NT2/D1 (cell line): ENCODE measurements around the gene RBM5.

Source experiments
- DNase-seq: peaks from one replicate; pipeline ENCODE4 v3.0.0-alpha.2; 2011; ENCODE audit warnings: low read depth, low spot score
- H3K27me3 ChIP-seq: 2 replicates; pipeline ENCODE4 v1.6.0; 2011; ENCODE audit warnings: mild to moderate bottlenecking; ENCODE audit not compliant: insufficient read length, insufficient read depth
- H3K36me3 ChIP-seq: 2 replicates; pipeline ENCODE4 v1.6.1; 2011; ENCODE audit warnings: mild to moderate bottlenecking, low read length, mixed read lengths; ENCODE audit not compliant: insufficient read depth, insufficient read length
- H3K4me1 ChIP-seq: 2 replicates; pipeline ENCODE4 v1.5.1; 2011; ENCODE audit not compliant: insufficient read depth, insufficient read length
- H3K4me3 ChIP-seq: 2 replicates; pipeline ENCODE4 v1.5.1; 2011; ENCODE audit warnings: low read depth; ENCODE audit not compliant: insufficient read length
- H3K9ac ChIP-seq: 2 replicates; pipeline ENCODE4 v1.6.0; 2011; ENCODE audit warnings: low read depth; ENCODE audit not compliant: insufficient read length
- H3K9me3 ChIP-seq: 2 replicates; pipeline ENCODE4 v1.5.1; 2011; ENCODE audit warnings: mild to moderate bottlenecking, low read length; ENCODE audit not compliant: insufficient read depth
- SUZ12 ChIP-seq: IDR thresholded peaks from 2 replicates; pipeline ENCODE4 v1.6.1; 2011; ENCODE audit not compliant: insufficient read length, insufficient read depth; ENCODE audit errors: extremely low read depth
- YY1 ChIP-seq: IDR thresholded peaks from 2 replicates; pipeline ENCODE4 v1.6.1; 2011; ENCODE audit not compliant: insufficient read length, insufficient read depth
- ZNF274 ChIP-seq: IDR thresholded peaks from 2 replicates; pipeline ENCODE4 v1.6.1; 2011; ENCODE audit warnings: mild to moderate bottlenecking, low read depth, low read length

The RBM5 gene

DNA sequence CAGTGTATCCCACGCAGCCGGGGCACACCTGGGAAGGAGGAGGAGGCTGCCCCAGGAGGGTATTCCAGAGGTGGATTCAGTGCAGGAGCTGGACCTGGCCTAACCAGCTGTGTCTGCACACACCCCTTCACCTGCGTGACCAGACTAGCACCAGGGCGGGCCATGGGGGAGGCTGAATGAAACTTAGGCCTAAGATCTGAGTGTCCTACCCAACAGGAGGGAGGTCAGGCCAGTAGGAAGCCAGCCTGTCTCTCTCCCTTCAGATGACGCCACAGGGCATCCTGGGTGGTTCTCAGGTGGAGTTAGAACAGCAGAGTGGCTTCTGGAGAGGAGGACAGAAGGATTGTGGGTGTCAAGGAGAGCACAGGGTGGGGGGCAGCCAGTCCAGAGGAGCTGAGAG is 63.0 kb downstream of the RBM5 start:
- Histone ChIP-seq H3K27me3 (peaks cover 25% of the 10 kb centered on the region), H3K4me3 (no peak overlapping the region), H3K9ac (peak overlapping the region; percentile 26), H3K4me1 (peaks cover 38% of the 10 kb centered on the region), H3K36me3 (no peaks in the 10 kb centered on the region), H3K9me3 (no peaks in the 10 kb centered on the region)
- DNase-seq: no peak
- TF ChIP-seq ZNF274 (no peak), SUZ12 (no peak), YY1 (no peak)

DNA sequence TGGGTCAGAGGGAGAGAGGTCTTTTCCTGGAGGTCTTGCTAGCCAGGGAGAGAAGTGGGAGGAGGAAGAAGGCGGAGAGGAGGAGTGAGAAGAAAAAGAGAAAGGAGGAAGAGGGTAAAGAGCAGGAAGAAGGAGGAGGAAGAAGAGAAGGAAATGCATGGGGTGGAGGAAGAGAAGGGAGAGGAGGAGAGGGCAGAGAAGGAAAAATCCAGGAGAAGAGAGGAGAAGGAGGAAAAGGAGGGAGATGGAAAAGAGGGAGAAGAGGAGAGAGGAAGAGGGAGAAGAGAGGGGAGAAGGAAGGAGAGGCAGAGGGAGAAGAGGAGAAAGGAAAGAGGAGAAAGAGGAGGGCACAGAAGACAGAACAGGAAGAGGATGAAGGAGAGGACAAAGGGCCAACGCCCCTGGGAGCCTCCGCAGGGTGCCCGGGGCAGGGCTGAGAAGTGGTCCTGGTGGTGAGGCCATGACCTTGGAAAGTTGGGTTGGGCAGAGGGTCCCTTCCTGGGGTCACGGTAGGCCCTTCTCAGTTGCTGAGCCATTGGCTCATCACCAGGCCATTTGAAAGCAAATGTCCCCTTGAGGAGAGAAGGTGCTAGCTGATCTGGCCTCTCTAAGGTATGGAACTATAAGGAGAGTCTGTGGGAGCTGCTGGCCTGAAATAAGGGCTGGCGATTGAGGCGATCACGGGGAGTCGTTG is 65.2 kb downstream of the RBM5 start:
- TF ChIP-seq YY1: no peak
- TF ChIP-seq ZNF274: no peak
- no peak for TF ChIP-seq SUZ12
- Histone ChIP-seq H3K9ac (peak overlapping the region; percentile 52), H3K27me3 (peaks cover 25% of the 10 kb centered on the region), H3K4me1 (peaks cover 54% of the 10 kb centered on the region), H3K4me3 (no peak overlapping the region), H3K9me3 (no peaks in the 10 kb centered on the region), H3K36me3 (no peaks in the 10 kb centered on the region)
- DNase-seq: no peak

DNA sequence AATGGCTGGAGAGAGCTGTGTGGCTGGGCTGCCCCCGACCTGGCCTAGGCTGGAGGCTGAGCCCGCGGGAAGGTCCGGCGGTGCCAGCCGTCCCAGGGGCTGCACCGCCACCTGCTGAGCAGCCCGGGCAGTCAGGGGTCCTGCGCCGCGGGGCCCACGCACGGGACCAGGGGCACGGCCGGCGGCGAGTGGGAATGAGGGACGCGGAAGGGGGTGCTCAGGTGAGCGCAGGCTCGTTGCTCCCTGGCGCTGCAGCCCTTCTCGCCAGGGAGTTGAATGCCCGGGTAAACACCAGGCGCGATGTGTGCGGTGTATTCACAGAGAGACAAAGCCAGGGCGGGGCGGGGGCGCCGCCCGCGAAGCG is 65.7 kb downstream of the RBM5 start:
- H3K4me3 ChIP-seq: peak overlapping the region; percentile 27
- DNase-seq: no peak
- H3K4me1 ChIP-seq: peaks cover 58% of the 10 kb centered on the region

DNA sequence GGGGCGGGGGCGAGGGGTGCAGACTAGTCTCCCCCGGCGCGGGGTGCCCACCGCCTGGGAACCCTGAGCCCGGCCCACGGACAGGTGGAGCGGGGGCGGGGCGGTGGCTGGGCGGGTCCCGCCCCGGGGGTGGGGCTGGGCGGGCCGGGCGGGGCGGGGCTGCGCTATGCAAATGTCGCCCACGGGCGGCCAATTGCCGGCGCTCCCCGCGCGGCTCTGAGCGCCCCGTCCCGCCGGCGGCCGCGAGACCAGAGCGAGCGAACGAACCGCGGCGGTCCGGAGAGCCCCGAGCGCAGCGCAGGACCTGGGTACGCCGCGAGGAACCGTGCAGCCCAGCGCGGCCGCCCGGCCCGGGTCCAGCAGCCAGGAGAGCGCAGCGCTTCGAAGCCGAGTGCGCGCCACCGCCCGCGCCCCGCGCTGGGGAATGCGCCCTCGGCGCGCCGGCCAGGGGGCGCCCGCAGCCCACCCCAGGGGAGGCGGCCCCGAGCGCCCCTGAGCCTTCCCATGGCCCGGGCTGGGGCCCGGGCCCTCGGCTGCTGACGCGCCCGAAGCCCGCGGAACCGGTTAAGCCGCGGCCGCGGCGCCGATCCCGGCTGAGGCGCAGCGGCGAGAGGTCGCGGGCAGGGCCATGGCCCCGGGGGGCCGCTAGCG is 66.2 kb downstream of the RBM5 start, which contains the start of gene SEMA3F:
Gene SEMA3F (plus strand): TSS at position 485 of the 651 bp plus-strand sequence. CDS start 4,299 bp downstream, outside the sequence.
- peaks cover 25% of the 10 kb centered on the region for H3K27me3 ChIP-seq

More for the DNA sequence above, 65.7 kb downstream of the RBM5 start:
- TF ChIP-seq SUZ12: no peak
- no peak for TF ChIP-seq YY1
- TF ChIP-seq ZNF274: no peak
- H3K27me3 ChIP-seq: peaks cover 25% of the 10 kb centered on the region
- no peaks in the 10 kb centered on the region for H3K9me3 ChIP-seq
- peaks cover 1% of the 10 kb centered on the region for H3K36me3 ChIP-seq
- peak overlapping the region; percentile 51 for H3K9ac ChIP-seq

DNA sequence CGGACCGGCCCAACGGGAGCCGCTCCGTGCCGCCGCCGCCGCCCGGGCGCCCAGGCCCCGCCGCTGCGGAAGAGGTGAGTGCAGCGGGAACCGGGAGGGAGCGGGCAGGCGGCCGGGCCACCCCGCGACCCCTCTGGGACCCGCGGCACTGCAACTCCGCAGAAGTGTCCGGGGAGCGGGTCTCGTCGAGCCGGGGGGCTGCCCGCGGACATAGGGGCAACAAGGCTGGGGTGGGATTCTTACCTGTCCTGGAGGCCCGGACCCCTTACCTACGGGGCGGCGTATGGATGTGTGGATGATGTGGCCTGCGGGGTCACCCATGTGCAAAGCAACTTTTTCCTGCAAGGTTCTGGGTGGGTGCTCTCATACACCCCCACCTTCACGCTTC is 66.8 kb downstream of the RBM5 start:
- TF ChIP-seq YY1: no peak
- TF ChIP-seq SUZ12: no peak
- no peak for TF ChIP-seq ZNF274
- Histone ChIP-seq H3K9ac (peak overlapping the region; percentile 78), H3K4me3 (peak overlapping the region; percentile 83), H3K27me3 (peaks cover 25% of the 10 kb centered on the region), H3K4me1 (peaks cover 50% of the 10 kb centered on the region), H3K9me3 (no peaks in the 10 kb centered on the region), H3K36me3 (peaks cover 12% of the 10 kb centered on the region)
- DNase-seq: no peak

More for the DNA sequence above, 66.2 kb downstream of the RBM5 start, which contains the start of gene SEMA3F:
- TF ChIP-seq SUZ12 (no peak), YY1 (no peak), ZNF274 (no peak)
- no peak for DNase-seq
- Histone ChIP-seq H3K9ac (peak within 1 kb of the TSS; percentile 78), H3K4me3 (peak within 1 kb of the TSS; percentile 83), H3K36me3 (peaks cover 7% of the 10 kb centered on the region), H3K9me3 (no peaks in the 10 kb centered on the region), H3K4me1 (peaks cover 55% of the 10 kb centered on the region)

DNA sequence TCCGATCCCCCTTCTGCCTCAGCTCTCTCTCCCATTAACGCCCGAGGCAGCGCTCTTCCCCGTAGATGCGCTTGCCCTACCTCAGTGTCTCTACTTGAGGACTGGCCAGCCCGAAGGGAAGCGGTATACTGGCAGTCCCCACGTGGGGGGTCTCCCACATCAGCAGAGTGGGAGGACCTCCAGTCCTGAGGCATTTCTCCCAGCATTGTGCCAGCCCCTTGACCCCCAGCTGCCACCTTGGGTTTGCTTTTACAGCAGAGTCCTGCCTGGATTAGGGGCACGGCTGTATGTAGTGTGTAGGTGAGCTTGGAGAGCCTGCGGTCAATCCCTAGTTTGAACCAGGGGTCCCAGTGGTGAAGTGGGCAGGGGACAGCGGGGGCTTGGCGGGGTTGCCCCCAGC is 67.2 kb downstream of the RBM5 start:
- TF ChIP-seq ZNF274 (no peak), SUZ12 (no peak), YY1 (no peak)
- no peak for DNase-seq
- Histone ChIP-seq H3K27me3 (peaks cover 25% of the 10 kb centered on the region), H3K4me3 (peak overlapping the region; percentile 83), H3K36me3 (peaks cover 12% of the 10 kb centered on the region), H3K9ac (peak overlapping the region; percentile 78), H3K4me1 (peaks cover 48% of the 10 kb centered on the region), H3K9me3 (no peaks in the 10 kb centered on the region)

DNA sequence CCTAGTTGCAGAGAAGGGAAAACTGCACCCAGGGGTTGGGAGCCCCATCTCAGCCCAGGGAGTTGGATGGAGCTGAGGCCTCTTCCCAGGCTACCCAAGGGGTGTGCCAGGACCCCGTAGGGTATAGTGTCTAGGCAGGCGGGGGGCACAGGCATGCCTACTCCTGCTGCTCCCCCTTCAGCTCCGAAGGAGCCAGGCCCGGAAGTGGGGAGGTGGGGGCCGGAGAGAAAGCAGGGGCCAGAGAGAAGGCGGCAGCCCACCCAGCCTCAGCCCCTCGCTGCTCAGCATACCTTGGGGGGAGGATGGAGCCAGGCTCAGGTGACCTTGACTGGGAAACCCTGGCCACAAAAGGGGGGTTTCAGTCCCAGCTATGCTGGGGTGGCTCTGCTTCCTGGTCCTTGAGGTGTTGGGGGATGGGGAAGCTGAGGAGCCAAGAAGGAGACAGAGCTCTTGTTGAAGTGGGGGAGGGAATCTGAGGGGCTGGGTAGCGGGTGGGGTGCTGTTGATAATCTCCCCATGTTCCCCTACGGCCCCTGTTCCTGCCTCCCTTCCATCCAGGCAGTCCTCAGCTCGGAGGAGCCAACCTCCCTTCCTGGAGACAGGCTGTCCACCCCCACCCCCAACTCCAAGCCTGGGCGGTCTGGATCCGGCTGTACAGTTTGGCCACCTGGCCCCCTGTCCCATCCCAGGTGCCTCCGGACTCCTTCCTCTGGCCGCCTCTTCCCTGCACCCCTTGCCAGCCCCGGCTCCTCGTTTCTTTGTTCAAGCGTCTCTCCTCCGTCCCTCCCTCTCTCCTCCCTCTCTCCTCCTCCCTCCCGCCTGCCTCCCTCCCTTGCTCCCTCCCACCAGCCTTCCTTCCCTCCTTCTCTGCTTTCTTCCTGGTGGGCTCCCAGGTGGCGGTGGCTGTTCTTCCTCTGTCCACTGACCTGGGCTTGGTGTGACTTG is 68.1 kb downstream of the RBM5 start:
- Histone ChIP-seq H3K9ac (peak overlapping the region; percentile 78), H3K9me3 (no peaks in the 10 kb centered on the region), H3K27me3 (peaks cover 25% of the 10 kb centered on the region), H3K36me3 (peaks cover 19% of the 10 kb centered on the region), H3K4me1 (peaks cover 41% of the 10 kb centered on the region), H3K4me3 (peak overlapping the region; percentile 83)
- no peak for DNase-seq
- TF ChIP-seq YY1 (no peak), SUZ12 (no peak), ZNF274 (no peak)
